ENCODE data around the gene ARHGAP6.
A peak's percentile ranks its signal among the peaks of the same experiment; 100 is the strongest.

The ARHGAP6 gene

DNA sequence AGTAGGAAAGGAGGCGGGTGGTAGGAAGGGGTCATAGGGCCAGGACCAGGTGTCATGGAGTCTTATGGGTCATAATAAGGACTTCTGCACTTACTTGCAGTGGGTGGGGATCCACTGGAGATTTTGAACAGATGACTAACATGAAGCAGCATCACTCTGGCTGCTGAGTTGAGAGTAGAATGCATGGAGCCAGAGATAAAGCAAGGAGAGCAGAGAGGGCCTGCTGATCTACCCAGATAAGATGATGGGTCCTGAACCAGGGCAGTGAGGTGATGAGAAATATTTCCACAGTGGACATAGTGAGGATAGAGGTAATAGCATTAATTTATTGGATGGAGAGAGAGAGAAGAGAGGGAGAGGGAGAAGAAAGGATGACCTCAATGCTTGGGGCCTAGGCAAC is 506.6 kb downstream of the ARHGAP6 start:
- no peaks in the 10 kb centered on the region for H3K4me1 ChIP-seq (ENCODE audit: insufficient read depth, insufficient read length)
- no peak overlapping the region for H3K4me3 ChIP-seq (ENCODE audit: insufficient read length, low read depth)
- H3K9ac ChIP-seq (ENCODE audit: insufficient read length, low read depth) = no peak overlapping the region
- no peak for DNase-seq (ENCODE audit: low read depth, low spot score)
- H3K36me3 ChIP-seq (ENCODE audit: insufficient read depth, insufficient read length, low read length) = no peaks in the 10 kb centered on the region
- no peaks in the 10 kb centered on the region for H3K27me3 ChIP-seq (ENCODE audit: insufficient read depth, insufficient read length)
- no peaks in the 10 kb centered on the region for H3K9me3 ChIP-seq (ENCODE audit: insufficient read depth, low read length)
- TF ChIP-seq ZNF274 (IDR thresholded peaks at IDR 0.05; ENCODE audit: low read depth, low read length) = no peak
- TF ChIP-seq SUZ12 (IDR thresholded peaks at IDR 0.05; ENCODE audit: extremely low read depth, insufficient read depth, insufficient read length) = no peak
- TF ChIP-seq YY1 (IDR thresholded peaks at IDR 0.05; ENCODE audit: insufficient read depth, insufficient read length) = no peak

GRCh38 chrX:11151799-11152559 is 513.7 kb downstream of the ARHGAP6 start:
- Histone ChIP-seq H3K9me3 (ENCODE audit: insufficient read depth, low read length) (no peaks in the 10 kb centered on the region), H3K4me3 (ENCODE audit: insufficient read length, low read depth) (no peak overlapping the region), H3K9ac (ENCODE audit: insufficient read length, low read depth) (no peak overlapping the region), H3K4me1 (ENCODE audit: insufficient read depth, insufficient read length) (peaks cover 2% of the 10 kb centered on the region), H3K27me3 (ENCODE audit: insufficient read depth, insufficient read length) (no peaks in the 10 kb centered on the region), H3K36me3 (ENCODE audit: insufficient read depth, insufficient read length, low read length) (no peaks in the 10 kb centered on the region)
- TF ChIP-seq SUZ12 (IDR thresholded peaks at IDR 0.05; ENCODE audit: extremely low read depth, insufficient read depth, insufficient read length) (no peak), ZNF274 (IDR thresholded peaks at IDR 0.05; ENCODE audit: low read depth, low read length) (no peak)
- DNase-seq (ENCODE audit: low read depth, low spot score) = no peak

DNA sequence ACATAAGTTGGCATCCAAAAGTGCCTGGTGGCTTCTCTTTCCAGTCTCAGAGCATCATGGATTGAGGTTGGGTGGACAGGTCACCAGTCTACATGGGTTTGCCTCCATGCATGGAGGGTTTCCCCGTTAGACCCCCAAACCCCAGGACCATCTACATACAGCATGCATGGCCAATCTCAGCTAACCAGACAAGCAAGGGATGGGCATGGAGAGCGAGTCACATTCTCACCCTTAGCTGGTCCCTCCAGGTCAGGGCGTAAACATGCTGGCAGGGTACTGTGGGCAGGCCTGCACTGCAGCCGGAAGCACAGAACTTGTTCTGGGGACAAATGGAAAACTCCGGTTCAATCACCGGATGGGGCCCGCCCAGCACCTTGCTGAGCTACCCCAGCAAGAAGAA is 517.3 kb downstream of the ARHGAP6 start:
- H3K9me3 ChIP-seq (ENCODE audit: insufficient read depth, low read length) = no peaks in the 10 kb centered on the region
- no peak for TF ChIP-seq SUZ12 (IDR thresholded peaks at IDR 0.05; ENCODE audit: extremely low read depth, insufficient read depth, insufficient read length)
- no peak for TF ChIP-seq ZNF274 (IDR thresholded peaks at IDR 0.05; ENCODE audit: low read depth, low read length)
- no peak for TF ChIP-seq YY1 (IDR thresholded peaks at IDR 0.05; ENCODE audit: insufficient read depth, insufficient read length)
- H3K4me3 ChIP-seq (ENCODE audit: insufficient read length, low read depth) = no peak overlapping the region
- DNase-seq (ENCODE audit: low read depth, low spot score) = no peak
- peaks cover 2% of the 10 kb centered on the region for H3K4me1 ChIP-seq (ENCODE audit: insufficient read depth, insufficient read length)
- no peaks in the 10 kb centered on the region for H3K36me3 ChIP-seq (ENCODE audit: insufficient read depth, insufficient read length, low read length)
- no peak overlapping the region for H3K9ac ChIP-seq (ENCODE audit: insufficient read length, low read depth)
- no peaks in the 10 kb centered on the region for H3K27me3 ChIP-seq (ENCODE audit: insufficient read depth, insufficient read length)

DNA sequence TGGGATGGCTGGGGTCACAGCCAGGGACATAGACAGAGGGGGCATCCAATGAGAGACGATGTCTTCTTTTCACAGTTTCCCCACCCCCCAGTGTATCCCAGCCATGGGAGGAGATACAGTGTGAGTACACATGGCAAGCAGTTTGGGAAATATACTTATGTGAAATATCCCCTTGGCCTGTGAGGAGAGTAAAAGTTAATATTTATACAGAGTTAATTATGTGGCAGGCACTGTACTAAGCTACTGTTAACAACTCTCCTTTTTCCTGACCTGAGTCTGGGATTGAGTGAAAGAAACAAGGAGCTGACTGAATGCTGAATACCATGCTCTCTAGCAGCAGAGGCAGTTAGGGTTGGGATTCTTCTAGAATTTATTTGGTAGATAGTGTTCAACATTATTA is 519.3 kb downstream of the ARHGAP6 start:
- Histone ChIP-seq H3K36me3 (ENCODE audit: insufficient read depth, insufficient read length, low read length) (no peaks in the 10 kb centered on the region), H3K27me3 (ENCODE audit: insufficient read depth, insufficient read length) (no peaks in the 10 kb centered on the region), H3K4me1 (ENCODE audit: insufficient read depth, insufficient read length) (peaks cover 2% of the 10 kb centered on the region), H3K9ac (ENCODE audit: insufficient read length, low read depth) (no peak overlapping the region), H3K4me3 (ENCODE audit: insufficient read length, low read depth) (no peak overlapping the region), H3K9me3 (ENCODE audit: insufficient read depth, low read length) (no peaks in the 10 kb centered on the region)
- DNase-seq (ENCODE audit: low read depth, low spot score) = no peak
- no peak for TF ChIP-seq YY1 (IDR thresholded peaks at IDR 0.05; ENCODE audit: insufficient read depth, insufficient read length)
- no peak for TF ChIP-seq SUZ12 (IDR thresholded peaks at IDR 0.05; ENCODE audit: extremely low read depth, insufficient read depth, insufficient read length)
- TF ChIP-seq ZNF274 (IDR thresholded peaks at IDR 0.05; ENCODE audit: low read depth, low read length) = no peak

DNA sequence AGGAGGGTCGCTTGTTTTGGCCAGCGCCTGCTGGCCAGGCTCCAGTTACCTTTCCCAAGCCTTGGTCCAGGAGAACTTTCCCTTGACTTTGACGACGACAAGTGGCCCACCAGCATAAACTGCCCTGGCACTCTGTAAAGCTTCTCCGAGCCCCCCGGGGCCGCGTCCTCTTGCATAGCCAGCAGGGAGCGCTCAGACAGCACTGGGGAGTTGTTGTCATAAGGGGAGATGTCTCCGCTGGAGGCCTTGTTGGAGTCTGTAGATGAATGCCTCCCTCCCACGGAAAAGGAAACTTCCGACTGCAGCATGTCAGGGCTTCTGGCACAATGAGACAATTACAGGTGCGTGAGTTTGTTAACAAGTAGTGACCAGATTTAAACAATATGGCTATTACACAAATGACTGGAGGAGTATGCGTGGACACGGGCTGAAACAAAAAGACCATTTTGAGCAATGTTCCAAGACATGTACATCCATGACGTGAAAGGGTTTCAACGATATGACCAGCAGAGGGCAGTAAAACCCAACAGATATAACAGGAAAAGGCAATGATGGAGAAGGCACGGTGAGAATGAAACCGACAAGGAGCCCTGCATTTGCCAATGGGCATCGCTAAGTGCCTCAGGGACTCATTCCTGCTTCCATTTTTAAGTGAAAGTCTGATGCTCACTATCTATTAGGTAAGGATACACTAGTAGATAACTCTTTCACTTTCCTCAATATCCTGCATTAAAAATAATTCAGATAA is 521.6 kb downstream of the ARHGAP6 start:
- no peaks in the 10 kb centered on the region for H3K9me3 ChIP-seq (ENCODE audit: insufficient read depth, low read length)
- H3K9ac ChIP-seq (ENCODE audit: insufficient read length, low read depth) = no peak overlapping the region
- H3K36me3 ChIP-seq (ENCODE audit: insufficient read depth, insufficient read length, low read length) = no peaks in the 10 kb centered on the region
- H3K27me3 ChIP-seq (ENCODE audit: insufficient read depth, insufficient read length) = no peaks in the 10 kb centered on the region
- H3K4me3 ChIP-seq (ENCODE audit: insufficient read length, low read depth) = no peak overlapping the region
- no peak for TF ChIP-seq SUZ12 (IDR thresholded peaks at IDR 0.05; ENCODE audit: extremely low read depth, insufficient read depth, insufficient read length)
- no peak for TF ChIP-seq ZNF274 (IDR thresholded peaks at IDR 0.05; ENCODE audit: low read depth, low read length)
- no peak for TF ChIP-seq YY1 (IDR thresholded peaks at IDR 0.05; ENCODE audit: insufficient read depth, insufficient read length)
- DNase-seq (ENCODE audit: low read depth, low spot score) = peak; percentile 67
- peaks cover under 1% of the 10 kb centered on the region for H3K4me1 ChIP-seq (ENCODE audit: insufficient read depth, insufficient read length)

GRCh38 chrX:11138498-11139390 is 527.0 kb downstream of the ARHGAP6 start:
- Histone ChIP-seq H3K36me3 (ENCODE audit: insufficient read depth, insufficient read length, low read length) (no peaks in the 10 kb centered on the region), H3K9me3 (ENCODE audit: insufficient read depth, low read length) (no peaks in the 10 kb centered on the region), H3K9ac (ENCODE audit: insufficient read length, low read depth) (no peak overlapping the region), H3K27me3 (ENCODE audit: insufficient read depth, insufficient read length) (no peaks in the 10 kb centered on the region), H3K4me3 (ENCODE audit: insufficient read length, low read depth) (no peak overlapping the region), H3K4me1 (ENCODE audit: insufficient read depth, insufficient read length) (peaks cover 2% of the 10 kb centered on the region)
- no peak for DNase-seq (ENCODE audit: low read depth, low spot score)
- TF ChIP-seq ZNF274 (IDR thresholded peaks at IDR 0.05; ENCODE audit: low read depth, low read length) = no peak
- TF ChIP-seq YY1 (IDR thresholded peaks at IDR 0.05; ENCODE audit: insufficient read depth, insufficient read length) = no peak
- TF ChIP-seq SUZ12 (IDR thresholded peaks at IDR 0.05; ENCODE audit: extremely low read depth, insufficient read depth, insufficient read length) = no peak
